PC-9 (cell line): ENCODE measurements around the gene HDDC3. TPM values are rescaled to one million over a fixed set of nuclear protein-coding genes. Genes with fewer than 3 reads are reported as not detected.

Experiments used
- BruUV-seq: library from RNA; stranded (reverse); fragments of 400-500 nt; replicated peaks from 2 replicates; lab custom pipeline; 2021; lab: Mats Ljungman, UMichigan
- CTCF ChIA-PET: fragments of 300-600 bp; sonication (Branson Sonifier 250); formaldehyde crosslinking; loops from one replicate; lab custom pipeline; 2022; ENCODE audit warnings: antibody characterized with exemption; lab: Charles Lee
- POLR2A ChIA-PET: fragments of 300-600 bp; sonication (Branson Sonifier 250); formaldehyde crosslinking; loops from one replicate; lab custom pipeline; 2022; ENCODE audit warnings: antibody characterized with exemption; ENCODE audit not compliant: unreplicated experiment; lab: Charles Lee
- DNase-seq, 2 experiments: peaks; one replicate each; pipeline versions ENCODE4 v3.0.0 to v3.0.0-alpha.2; 2015 to 2022; ENCODE audit warnings: mixed read lengths in 1 of 2
- H2AFZ ChIP-seq: fragments of 200-600 bp; sonication (generic); 2 replicates; pipeline ENCODE4 v1.8.1; 2017; ENCODE audit warnings: antibody characterized with exemption
- H3F3A ChIP-seq: fragments of 200-600 bp; sonication (generic); 2 replicates; pipeline ENCODE4 v1.8.1; 2017; ENCODE audit warnings: antibody characterized with exemption, mild to moderate bottlenecking, low read depth; ENCODE audit not compliant: insufficient read depth
- H3K27ac ChIP-seq: fragments of 200-600 bp; sonication (generic); 2 replicates; pipeline ENCODE4 v1.6.1; 2016; ENCODE audit warnings: mixed run types
- H3K27me3 ChIP-seq: fragments of 200-600 bp; sonication (generic); 2 replicates; pipeline ENCODE4 v1.6.1; 2016; ENCODE audit warnings: low read depth, mixed run types; ENCODE audit not compliant: insufficient read depth
- H3K36me3 ChIP-seq: fragments of 200-600 bp; sonication (generic); 2 replicates; pipeline ENCODE4 v1.6.1; 2016; ENCODE audit warnings: low read depth, mixed run types
- H3K4me1 ChIP-seq: fragments of 200-600 bp; sonication (generic); replicated peaks from 2 replicates; pipeline ENCODE4 v1.6.1; 2016; ENCODE audit warnings: mixed run types; ENCODE audit not compliant: insufficient read depth
- H3K4me2 ChIP-seq: fragments of 200-600 bp; sonication (generic); 2 replicates; pipeline ENCODE4 v1.6.1; 2017; ENCODE audit warnings: mixed run types
- H3K4me3 ChIP-seq: fragments of 200-600 bp; sonication (generic); 2 replicates; pipeline ENCODE4 v1.6.1; 2016; ENCODE audit warnings: mixed run types
- H3K79me2 ChIP-seq: fragments of 200-600 bp; sonication (generic); 2 replicates; pipeline ENCODE4 v1.6.1; 2017; ENCODE audit warnings: low read depth, mixed run types
- H3K9me2 ChIP-seq: fragments of 200-600 bp; sonication (generic); 2 replicates; pipeline ENCODE4 v1.8.1; 2017; ENCODE audit warnings: mild to moderate bottlenecking; ENCODE audit not compliant: insufficient read depth
- H3K9me3 ChIP-seq: fragments of 200-600 bp; sonication (generic); 2 replicates; pipeline ENCODE4 v1.8.1; 2016; ENCODE audit warnings: low read depth; ENCODE audit not compliant: insufficient read depth
- H4K20me1 ChIP-seq: fragments of 200-600 bp; sonication (generic); 2 replicates; pipeline ENCODE4 v1.8.1; 2017; ENCODE audit not compliant: insufficient read depth
- CTCF ChIP-seq: fragments of 200-600 bp; sonication (generic); conservative IDR thresholded peaks from 2 replicates; pipeline ENCODE4 v1.6.1; 2017; ENCODE audit warnings: mixed run types, antibody characterized with exemption, mild to moderate bottlenecking, moderate library complexity
- EZH2 ChIP-seq: fragments of 200-600 bp; sonication (generic); IDR thresholded peaks from 2 replicates; pipeline ENCODE4 v1.8.0; 2017; ENCODE audit warnings: antibody characterized with exemption, low read depth
- intact Hi-C: fragments of 100-400 bp; cut with micrococcal nuclease; formaldehyde crosslinking; loops from one replicate; pipeline ENCODE4 v1.10.0; 2022; ENCODE audit not compliant: unreplicated experiment
- total RNA-seq: library from RNA; stranded (reverse); gene quantifications from 2 replicates; pipeline ENCODE4 v1.2.3, GENCODE V29; 2021

Gene HDDC3
- total RNA-seq, 1 experiment from 2014 or later = 18.1 TPM

DNA sequence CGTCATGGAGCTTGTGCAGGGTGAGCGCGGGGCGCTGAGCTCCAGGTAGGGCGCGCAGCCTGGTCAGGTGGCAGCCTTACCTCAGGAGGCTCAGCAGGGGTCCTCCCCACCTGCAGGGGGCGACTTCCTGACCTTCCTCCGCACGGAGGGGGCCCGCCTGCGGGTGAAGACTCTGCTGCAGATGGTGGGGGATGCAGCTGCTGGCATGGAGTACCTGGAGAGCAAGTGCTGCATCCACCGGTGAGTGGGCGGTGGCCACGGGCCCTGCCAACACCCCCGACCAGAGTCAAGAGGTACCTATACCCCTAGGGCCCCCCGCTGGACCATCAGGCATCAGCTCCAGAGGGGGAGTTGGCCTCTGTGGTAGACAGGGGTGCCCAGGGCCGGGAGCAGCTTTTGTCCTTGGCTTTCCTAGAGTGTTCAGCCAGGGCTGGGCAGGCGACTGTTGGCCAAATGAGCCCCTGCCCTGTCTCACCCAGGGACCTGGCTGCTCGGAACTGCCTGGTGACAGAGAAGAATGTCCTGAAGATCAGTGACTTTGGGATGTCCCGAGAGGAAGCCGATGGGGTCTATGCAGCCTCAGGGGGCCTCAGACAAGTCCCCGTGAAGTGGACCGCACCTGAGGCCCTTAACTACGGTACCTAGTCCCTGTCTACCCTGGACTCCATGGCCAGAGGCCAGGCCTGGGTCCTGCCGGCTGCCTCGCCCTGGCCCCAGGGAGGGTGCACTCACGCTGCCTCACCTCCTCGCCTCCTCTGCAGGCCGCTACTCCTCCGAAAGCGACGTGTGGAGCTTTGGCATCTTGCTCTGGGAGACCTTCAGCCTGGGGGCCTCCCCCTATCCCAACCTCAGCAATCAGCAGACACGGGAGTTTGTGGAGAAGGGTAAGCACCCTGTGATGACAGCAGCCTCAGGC lies 38.9 kb downstream of the HDDC3 start:
- no peak; the same call in 1 of the 2 replicates for TF ChIP-seq CTCF
- TF ChIP-seq EZH2 = no peak
- no peak overlapping the region for H3K4me3 ChIP-seq
- H2AFZ ChIP-seq = no peak overlapping the region
- H3K79me2 ChIP-seq = no peaks in the 10 kb centered on the region
- no peak overlapping the region for H3K4me2 ChIP-seq
- H3K9me3 ChIP-seq = no peaks in the 10 kb centered on the region
- H3K4me1 ChIP-seq = no peaks in the 10 kb centered on the region
- H3K27me3 ChIP-seq = no peaks in the 10 kb centered on the region
- DNase-seq = no peak
- no peaks in the 10 kb centered on the region for H3F3A ChIP-seq
- POLR2A ChIA-PET = no interaction called here
- no peaks in the 10 kb centered on the region for H4K20me1 ChIP-seq
- H3K36me3 ChIP-seq = no peaks in the 10 kb centered on the region
- no peaks in the 10 kb centered on the region for H3K9me2 ChIP-seq
- H3K27ac ChIP-seq = no peak overlapping the region
- intact Hi-C loops = no loop called here
- BruUV-seq = no TSS peak
- CTCF ChIA-PET = no interaction called here

DNA sequence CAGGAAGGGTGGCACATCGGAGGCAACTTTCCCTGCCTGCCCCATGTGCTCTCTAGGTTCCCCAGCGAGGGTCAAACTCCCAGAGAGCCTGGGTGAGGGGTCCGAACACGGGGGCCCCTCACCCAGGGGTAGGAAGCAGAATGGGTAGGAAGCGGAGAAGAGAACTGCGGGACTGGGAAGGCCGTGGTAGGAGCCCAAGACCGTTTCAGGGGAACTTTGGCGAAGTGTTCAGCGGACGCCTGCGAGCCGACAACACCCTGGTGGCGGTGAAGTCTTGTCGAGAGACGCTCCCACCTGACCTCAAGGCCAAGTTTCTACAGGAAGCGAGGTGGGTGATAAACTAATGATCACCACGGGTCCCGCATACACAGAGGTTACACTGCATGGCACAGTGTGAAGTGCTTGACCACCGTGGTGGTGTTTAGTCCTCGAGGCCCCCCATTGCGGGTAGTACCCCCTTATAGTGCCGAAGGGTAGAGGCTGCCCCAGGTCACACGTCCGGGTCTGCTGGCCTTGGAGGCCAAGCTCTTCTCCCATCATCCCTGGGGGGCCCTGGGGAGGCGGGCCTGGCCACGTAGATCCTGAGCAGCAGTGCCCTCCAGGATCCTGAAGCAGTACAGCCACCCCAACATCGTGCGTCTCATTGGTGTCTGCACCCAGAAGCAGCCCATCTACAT lies 39.7 kb downstream of the HDDC3 start:
- Histone ChIP-seq H3K36me3 (no peaks in the 10 kb centered on the region), H3K4me1 (no peaks in the 10 kb centered on the region), H3K79me2 (no peaks in the 10 kb centered on the region), H3K9me2 (no peaks in the 10 kb centered on the region), H3K4me2 (no peak overlapping the region), H3K4me3 (no peak overlapping the region), H3F3A (no peaks in the 10 kb centered on the region), H2AFZ (no peak overlapping the region), H3K9me3 (no peaks in the 10 kb centered on the region), H3K27me3 (no peaks in the 10 kb centered on the region), H4K20me1 (no peaks in the 10 kb centered on the region), H3K27ac (no peak overlapping the region)
- no peak for DNase-seq
- no TSS peak for BruUV-seq
- CTCF ChIA-PET = no interaction called here
- intact Hi-C loops = no loop called here
- POLR2A ChIA-PET = no interaction called here
- TF ChIP-seq EZH2 (no peak), CTCF (no peak)

- H3K79me2 ChIP-seq = no peaks in the 10 kb centered on the region
- TF ChIP-seq EZH2 = no peak
- no peak for TF ChIP-seq CTCF
- H3K4me1 ChIP-seq = no peaks in the 10 kb centered on the region
- no TSS peak for BruUV-seq
- no peaks in the 10 kb centered on the region for H3K9me3 ChIP-seq
- no peak overlapping the region for H3K4me2 ChIP-seq
- H3K27ac ChIP-seq = no peak overlapping the region
- no peaks in the 10 kb centered on the region for H4K20me1 ChIP-seq
- H3K36me3 ChIP-seq = no peaks in the 10 kb centered on the region
- no peak for DNase-seq
- H3K27me3 ChIP-seq = no peaks in the 10 kb centered on the region
- no peaks in the 10 kb centered on the region for H3K9me2 ChIP-seq
- POLR2A ChIA-PET = no interaction called here
- intact Hi-C loops = no loop called here
- no peaks in the 10 kb centered on the region for H3F3A ChIP-seq
- H2AFZ ChIP-seq = no peak overlapping the region
- H3K4me3 ChIP-seq = no peak overlapping the region
- CTCF ChIA-PET = no interaction called here
Measured at GRCh38 chr15:90892023-90892422, 40.3 kb downstream of the HDDC3 start.
